Fibroblast of villous mesenchyme (primary cell): ENCODE data around the gene FOXN3. TPM values are rescaled to one million over a fixed set of nuclear protein-coding genes. Genes with fewer than 3 reads are reported as not detected.

Experiments
- DNase-seq: peaks from one replicate; pipeline ENCODE4 v3.0.0-alpha.2; 2010; ENCODE audit warnings: low read depth
- H3K4me3 ChIP-seq: 2 replicates; pipeline ENCODE4 v1.5.1; 2011; ENCODE audit warnings: low read depth, mild to moderate bottlenecking, low read length
- CTCF ChIP-seq: IDR thresholded peaks from 2 replicates; pipeline ENCODE4 v1.5.1; 2012; ENCODE audit warnings: low read depth, mild to moderate bottlenecking, low read length; ENCODE audit not compliant: insufficient read depth
- total RNA-seq: library from RNA; depleted of rRNA; stranded (reverse); fragments of >200 nt; gene quantifications from 2 replicates; pipeline ENCODE4 v1.2.3, GENCODE V29; 2012

Gene FOXN3
- total RNA-seq, 1 donor, result 33.2 TPM

- no peak for TF ChIP-seq CTCF
- H3K4me3 ChIP-seq, result no peak overlapping the region
Measured at GRCh38 chr14:89419973-89420482, 3.0 kb upstream of the FOXN3 start.

GRCh38 chr14:89418976-89419375 lies 1.9 kb upstream of the FOXN3 start:
- DNase-seq, result no peak
- no peak overlapping the region for H3K4me3 ChIP-seq
- no peak for TF ChIP-seq CTCF

More at GRCh38 chr14:89419973-89420482, 3.0 kb upstream of the FOXN3 start:
- no peak for DNase-seq

- no peak for DNase-seq
- no peak for TF ChIP-seq CTCF
- no peak overlapping the region for H3K4me3 ChIP-seq
Measured at GRCh38 chr14:89418452-89418851, 1.4 kb upstream of the FOXN3 start.

- TF ChIP-seq CTCF, result peak; percentile 44
- DNase-seq, result peak; percentile 52
- H3K4me3 ChIP-seq, result peak overlapping the region; percentile 65
Measured at GRCh38 chr14:89417465-89418225, 612 bp upstream of the FOXN3 start.

- peak; percentile 99 for DNase-seq
- no peak for TF ChIP-seq CTCF
- peak overlapping the region; percentile 90 for H3K4me3 ChIP-seq
Measured at GRCh38 chr14:89416002-89416995, 734 bp downstream of the FOXN3 start.

GRCh38 chr14:89415159-89415558 lies 1.9 kb downstream of the FOXN3 start:
- DNase-seq, result peak; percentile 25
- no peak for TF ChIP-seq CTCF
- H3K4me3 ChIP-seq, result peak overlapping the region; percentile 90
